Measurements from ENCODE around the gene PLXDC2. TPM values are rescaled to one million over a fixed set of nuclear protein-coding genes. Genes with fewer than 3 reads are reported as not detected.

Gene PLXDC2
- total RNA-seq, 1 experiment from 2014 or later = 0.20 TPM

DNA sequence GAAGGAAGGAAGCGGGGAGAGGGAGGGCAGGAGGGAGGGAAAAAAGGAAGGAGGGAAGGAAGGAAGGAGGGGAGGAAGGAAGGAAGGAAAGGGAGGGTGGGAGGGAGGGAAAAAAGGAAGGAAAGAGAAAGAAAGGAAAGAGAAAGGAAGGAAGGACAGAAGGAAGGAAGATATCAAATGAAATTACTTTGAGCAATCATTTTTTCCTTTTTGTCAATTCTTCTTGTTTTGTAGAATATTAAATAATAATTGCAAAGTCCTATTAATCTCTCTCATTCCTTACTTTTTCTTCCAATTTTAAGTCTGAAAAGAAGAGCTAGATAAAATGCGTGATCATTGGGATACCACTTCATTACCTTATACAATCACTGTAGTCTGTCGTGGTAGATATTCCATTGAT lies 117.5 kb downstream of the PLXDC2 start:
- TF ChIP-seq EZH2phosphoT487 (IDR thresholded peaks at IDR 0.05; ENCODE audit: borderline replicate concordance) (no peak), FOSL1 (IDR thresholded peaks at IDR 0.05; ENCODE audit: low read depth) (no peak), SIN3A (IDR thresholded peaks at IDR 0.05; ENCODE audit: low read depth) (no peak)
- Histone ChIP-seq H3K27ac (ENCODE audit: low read depth, low read length) (no peak overlapping the region), H3K9me2 (ENCODE audit: insufficient read depth) (no peaks in the 10 kb centered on the region), H3K4me2 (ENCODE audit: low read length) (no peak overlapping the region), H3K27me3 (ENCODE audit: insufficient read depth, low read length) (no peaks in the 10 kb centered on the region), H3K79me2 (ENCODE audit: insufficient read depth, low read length) (no peaks in the 10 kb centered on the region), H3K4me3 (replicated peaks in 1 of 2; ENCODE audit: low read depth in 1 of 2, low read length in 2 of 2) (no peak overlapping the region), H4K20me1 (ENCODE audit: insufficient read depth) (no peaks in the 10 kb centered on the region), H3K4me1 (ENCODE audit: control insufficient read depth in 1 of 2, insufficient read depth in 2 of 2, low read length in 2 of 2) (no peaks in the 10 kb centered on the region), H3K9me3 (ENCODE audit: control insufficient read depth in 1 of 2, insufficient read depth in 1 of 2, low read depth in 1 of 2, low read length in 2 of 2) (peaks cover 3 to 36% of the 10 kb centered on the region in 2 experiments; a peak in 2 of 4 replicates), H3K36me3 (ENCODE audit: control insufficient read depth in 1 of 2, insufficient read depth in 2 of 2, low read length in 2 of 2) (no peaks in the 10 kb centered on the region), H2AFZ (ENCODE audit: low read depth, low read length, poor library complexity, severe bottlenecking) (no peak overlapping the region), H3K9ac (ENCODE audit: low read length) (no peak overlapping the region)
- no TSS peak for BruUV-seq (replicated peaks)
- DNase-seq (ENCODE audit: low read depth, low spot score) (no peak), ATAC-seq (no peak)
- ChIA-PET POLR2A (no interaction called here), CTCF (no interaction called here), RAD21 (ENCODE audit: low non-redundant PET in 1 of 2, low total read pairs in 2 of 2, uncharacterized antibody in 2 of 2, unreplicated experiment in 2 of 2) (no interaction called here)
- intact Hi-C loops (cut with micrococcal nuclease) = no loop called here

DNA sequence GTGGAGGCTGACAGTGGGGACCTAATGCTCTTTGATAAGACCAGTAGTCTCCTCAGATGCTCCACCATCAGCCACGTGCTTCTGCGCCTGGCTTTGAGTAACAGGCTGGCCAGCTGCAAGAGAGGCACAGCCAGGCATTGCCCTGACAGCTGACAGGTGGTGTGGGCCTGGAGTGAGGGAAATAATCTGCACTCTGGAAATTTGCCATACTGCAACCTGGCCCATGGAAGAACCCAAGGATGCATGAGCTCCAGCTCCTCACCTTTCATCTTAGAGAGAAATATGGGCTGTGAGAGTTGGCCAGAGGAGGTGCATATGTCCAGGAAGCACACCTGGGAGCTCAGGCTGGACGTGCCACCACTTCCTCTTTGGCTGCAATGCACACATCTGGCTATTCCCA lies 118.9 kb downstream of the PLXDC2 start:
- Histone ChIP-seq H3K36me3 (ENCODE audit: control insufficient read depth in 1 of 2, insufficient read depth in 2 of 2, low read length in 2 of 2) (no peaks in the 10 kb centered on the region), H4K20me1 (ENCODE audit: insufficient read depth) (no peaks in the 10 kb centered on the region), H2AFZ (ENCODE audit: low read depth, low read length, poor library complexity, severe bottlenecking) (no peak overlapping the region), H3K9ac (ENCODE audit: low read length) (no peak overlapping the region), H3K9me2 (ENCODE audit: insufficient read depth) (no peaks in the 10 kb centered on the region), H3K27ac (ENCODE audit: low read depth, low read length) (no peak overlapping the region), H3K79me2 (ENCODE audit: insufficient read depth, low read length) (no peaks in the 10 kb centered on the region), H3K27me3 (ENCODE audit: insufficient read depth, low read length) (no peaks in the 10 kb centered on the region), H3K4me2 (ENCODE audit: low read length) (no peak overlapping the region), H3K9me3 (ENCODE audit: control insufficient read depth in 1 of 2, insufficient read depth in 1 of 2, low read depth in 1 of 2, low read length in 2 of 2) (peaks cover 0 to 29% of the 10 kb centered on the region in 2 experiments; a peak in 2 of 4 replicates), H3K4me1 (ENCODE audit: control insufficient read depth in 1 of 2, insufficient read depth in 2 of 2, low read length in 2 of 2) (no peaks in the 10 kb centered on the region), H3K4me3 (replicated peaks in 1 of 2; ENCODE audit: low read depth in 1 of 2, low read length in 2 of 2) (no peak overlapping the region)
- no TSS peak for BruUV-seq (replicated peaks)
- no peak for TF ChIP-seq EGR1 (IDR thresholded peaks at IDR 0.05; ENCODE audit: low read depth)
- no peak for TF ChIP-seq TCF7L2 (IDR thresholded peaks at IDR 0.05; ENCODE audit: borderline replicate concordance, extremely low read depth, insufficient read depth, insufficient read length)
- TF ChIP-seq ZNF274 (IDR thresholded peaks at IDR 0.05; ENCODE audit: low read depth, low read length) = no peak
- TF ChIP-seq REST (IDR thresholded peaks at IDR 0.05; ENCODE audit: low read depth) = no peak
- no peak for TF ChIP-seq JUND (IDR thresholded peaks at IDR 0.05)
- TF ChIP-seq FOSL1 (IDR thresholded peaks at IDR 0.05; ENCODE audit: low read depth) = no peak
- TF ChIP-seq CBX3 (IDR thresholded peaks at IDR 0.05; ENCODE audit: low read depth) = no peak
- no peak for TF ChIP-seq YY1 (IDR thresholded peaks at IDR 0.05; ENCODE audit: extremely low read depth, insufficient replicate concordance, low read depth, low read length)
- no peak for TF ChIP-seq SIN3A (IDR thresholded peaks at IDR 0.05; ENCODE audit: low read depth)
- TF ChIP-seq POLR2AphosphoS5 (IDR thresholded peaks at IDR 0.05; ENCODE audit: low read depth, low read length) = no peak
- no peak for DNase-seq (ENCODE audit: low read depth, low spot score)
- ChIA-PET POLR2A (no interaction called here), CTCF (no interaction called here), RAD21 (ENCODE audit: low non-redundant PET in 1 of 2, low total read pairs in 2 of 2, uncharacterized antibody in 2 of 2, unreplicated experiment in 2 of 2) (no interaction called here)
- intact Hi-C loops (cut with micrococcal nuclease) = no loop called here
- no peak for ATAC-seq

Data from HCT116 (cell line).